ENCODE results near the gene FEZ2. TPM values are rescaled to one million over a fixed set of nuclear protein-coding genes. Genes with fewer than 3 reads are reported as not detected.

Gene FEZ2, protein sequence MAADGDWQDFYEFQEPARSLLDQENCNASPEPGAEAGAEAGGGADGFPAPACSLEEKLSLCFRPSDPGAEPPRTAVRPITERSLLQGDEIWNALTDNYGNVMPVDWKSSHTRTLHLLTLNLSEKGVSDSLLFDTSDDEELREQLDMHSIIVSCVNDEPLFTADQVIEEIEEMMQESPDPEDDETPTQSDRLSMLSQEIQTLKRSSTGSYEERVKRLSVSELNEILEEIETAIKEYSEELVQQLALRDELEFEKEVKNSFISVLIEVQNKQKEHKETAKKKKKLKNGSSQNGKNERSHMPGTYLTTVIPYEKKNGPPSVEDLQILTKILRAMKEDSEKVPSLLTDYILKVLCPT
- 16.9 and 22.7 TPM in 2 replicates for total RNA-seq (2014; rRNA removed; shearing (Covaris generic))

DNA sequence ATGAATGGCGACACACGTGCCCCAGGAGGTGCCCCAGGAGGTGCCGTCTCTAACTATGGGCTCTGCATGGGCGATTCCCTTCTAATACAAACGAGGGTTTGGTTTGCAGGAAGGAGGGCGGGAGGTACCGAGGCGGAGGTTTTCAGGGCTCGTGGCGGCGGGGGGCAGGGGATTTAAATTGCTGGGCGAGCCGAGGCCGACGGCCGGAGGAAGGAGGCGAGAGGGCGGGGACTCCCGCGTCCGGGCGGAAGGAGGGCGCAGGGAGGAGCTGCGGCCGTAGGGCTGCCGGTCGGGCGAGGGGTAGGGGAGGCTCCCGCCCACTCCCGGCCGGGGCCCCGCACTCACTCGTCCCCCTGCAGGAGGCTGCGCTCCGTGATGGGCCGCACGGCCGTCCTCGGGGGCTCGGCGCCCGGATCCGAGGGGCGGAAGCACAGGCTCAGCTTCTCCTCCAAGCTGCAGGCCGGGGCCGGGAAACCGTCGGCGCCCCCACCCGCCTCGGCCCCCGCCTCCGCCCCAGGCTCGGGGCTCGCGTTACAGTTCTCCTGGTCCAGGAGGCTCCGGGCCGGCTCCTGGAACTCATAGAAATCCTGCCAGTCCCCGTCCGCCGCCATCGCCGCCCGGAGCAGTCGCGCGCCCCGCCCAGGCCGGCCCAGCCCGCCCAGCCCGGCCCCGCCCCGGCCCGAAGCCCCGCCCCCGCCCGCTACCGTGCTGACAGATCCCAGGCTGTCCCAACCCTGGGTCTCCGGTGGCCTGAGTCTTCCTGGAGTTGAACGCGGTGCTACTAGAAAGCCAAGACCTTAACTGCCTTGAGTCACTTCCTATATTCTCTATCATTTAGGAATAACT, at the start of gene FEZ2:
FEZ2 (minus strand) TSS at position 637 of the 846 bp plus-strand sequence; CDS start at position 611, 26 bp downstream.
- no peaks in the 10 kb centered on the region for H3K36me3 ChIP-seq (replicated peaks; ENCODE audit: control insufficient read depth, insufficient read depth, low read length)
- peak; percentile 95 for DNase-seq
- peak within 1 kb of the TSS; percentile 70 for H3K4me3 ChIP-seq (ENCODE audit: insufficient read depth, low read depth, low read length)
- no peaks in the 10 kb centered on the region; the same call in 1 of the 2 replicates for H3K27me3 ChIP-seq (ENCODE audit: control insufficient read depth, insufficient read depth, low read length)

DNA sequence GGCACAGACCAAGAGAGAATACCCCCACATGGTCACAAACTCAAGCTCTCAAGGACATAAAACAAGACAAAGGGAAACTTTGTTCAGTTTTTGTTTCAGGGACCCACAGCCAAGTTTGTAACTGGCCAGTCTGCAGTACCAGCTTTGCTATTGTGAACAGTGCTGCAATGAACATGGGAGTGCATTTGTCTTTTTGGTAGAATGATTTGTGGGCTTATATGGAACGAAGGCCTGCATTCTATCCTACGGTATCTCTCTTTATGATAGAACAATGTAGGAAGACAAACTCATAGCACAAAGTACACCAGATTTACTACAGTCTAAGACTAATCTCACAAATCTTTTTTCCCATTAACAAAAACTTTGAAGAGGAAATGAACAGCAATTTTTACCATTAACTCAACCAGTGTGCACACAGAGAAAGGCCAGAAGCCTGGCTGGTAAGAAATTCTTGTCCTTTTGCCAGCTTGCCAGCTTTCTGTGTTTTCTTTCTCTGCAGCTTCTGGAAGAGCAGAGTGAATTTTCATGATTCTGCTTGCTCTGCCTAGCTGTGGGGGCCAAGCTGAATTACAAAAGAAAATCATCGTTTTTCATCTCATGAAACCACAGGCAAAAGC, 37.1 kb upstream of the FEZ2 start:
- no peaks in the 10 kb centered on the region for H3K27me3 ChIP-seq (ENCODE audit: control insufficient read depth, insufficient read depth, low read length)
- H3K4me3 ChIP-seq (ENCODE audit: insufficient read depth, low read depth, low read length): no peak overlapping the region
- no peak for DNase-seq
- H3K36me3 ChIP-seq (replicated peaks; ENCODE audit: control insufficient read depth, insufficient read depth, low read length): no peaks in the 10 kb centered on the region

DNA sequence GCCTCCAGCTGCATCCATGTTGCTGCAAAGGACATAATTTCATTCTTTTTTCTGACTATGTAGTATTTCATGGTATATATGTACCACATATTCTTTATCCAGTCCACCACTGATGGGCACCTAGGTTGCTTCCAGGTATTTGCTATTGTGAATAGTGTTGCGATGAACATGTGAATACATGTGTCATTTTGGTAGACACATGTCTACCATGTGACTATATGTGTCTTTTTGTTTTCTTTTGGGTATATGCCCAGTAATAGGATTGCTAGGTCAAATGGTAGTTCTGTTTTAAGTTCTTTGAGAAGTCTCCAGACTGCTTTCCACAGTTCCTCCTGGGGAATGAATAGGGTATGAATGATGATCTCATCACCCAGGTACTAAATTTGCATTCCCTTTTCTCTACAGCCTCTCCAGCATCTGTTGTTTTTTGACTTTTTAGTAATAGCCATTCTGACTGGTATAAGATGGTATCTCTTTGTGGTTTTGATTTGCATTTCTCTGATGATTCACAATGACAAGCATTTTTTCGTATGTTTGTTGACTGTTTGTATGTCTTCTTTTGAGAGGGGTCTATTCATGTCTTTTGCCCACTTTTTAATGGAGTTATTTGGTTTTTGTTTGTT, 35.6 kb upstream of the FEZ2 start:
- Histone ChIP-seq H3K4me3 (ENCODE audit: insufficient read depth, low read depth, low read length) (no peak overlapping the region), H3K27me3 (ENCODE audit: control insufficient read depth, insufficient read depth, low read length) (no peaks in the 10 kb centered on the region), H3K36me3 (replicated peaks; ENCODE audit: control insufficient read depth, insufficient read depth, low read length) (no peaks in the 10 kb centered on the region)
- no peak for DNase-seq

DNA sequence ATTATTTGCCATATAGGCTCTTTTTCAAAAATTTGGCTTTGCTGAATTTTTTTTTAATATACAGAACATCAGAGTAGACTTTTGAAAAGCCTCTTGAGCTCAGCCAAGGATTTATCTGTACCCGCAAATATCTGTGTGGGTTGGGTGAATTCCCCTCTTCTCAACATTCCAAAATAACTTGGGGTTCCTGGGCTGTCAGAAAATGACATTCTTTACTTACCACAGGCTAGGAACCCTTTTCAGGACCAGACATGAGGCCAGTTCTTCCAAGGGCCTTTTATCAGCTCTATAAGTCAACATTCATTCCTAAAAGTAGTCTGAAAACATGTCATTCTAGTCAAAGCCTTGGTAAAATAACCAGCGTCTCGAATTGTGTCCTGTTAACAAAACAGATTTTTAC, 28.8 kb upstream of the FEZ2 start:
- no peaks in the 10 kb centered on the region for H3K27me3 ChIP-seq (ENCODE audit: control insufficient read depth, insufficient read depth, low read length)
- no peak overlapping the region for H3K4me3 ChIP-seq (ENCODE audit: insufficient read depth, low read depth, low read length)
- DNase-seq: no peak
- no peaks in the 10 kb centered on the region for H3K36me3 ChIP-seq (replicated peaks; ENCODE audit: control insufficient read depth, insufficient read depth, low read length)

DNA sequence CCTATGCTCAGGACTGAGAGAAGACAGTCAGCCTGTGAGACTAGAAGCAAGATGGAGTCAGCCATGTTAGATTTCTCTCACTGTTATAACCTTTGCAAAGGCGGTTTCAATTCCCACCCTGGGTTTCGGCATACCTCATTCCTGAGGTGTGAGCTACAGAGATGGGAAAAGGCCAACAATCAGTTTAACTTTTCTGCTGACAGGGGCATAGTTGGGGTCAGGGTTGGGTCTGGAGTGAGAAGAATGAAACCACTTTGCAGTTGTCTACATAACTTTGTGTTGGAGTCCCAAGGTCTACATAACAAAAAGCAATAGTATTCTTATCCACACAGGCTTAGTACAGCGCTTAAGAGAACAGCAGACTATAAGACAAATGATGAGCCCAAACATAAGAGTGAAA, 28.1 kb upstream of the FEZ2 start:
- no peaks in the 10 kb centered on the region for H3K27me3 ChIP-seq (ENCODE audit: control insufficient read depth, insufficient read depth, low read length)
- H3K36me3 ChIP-seq (replicated peaks; ENCODE audit: control insufficient read depth, insufficient read depth, low read length): no peaks in the 10 kb centered on the region
- H3K4me3 ChIP-seq (ENCODE audit: insufficient read depth, low read depth, low read length): no peak overlapping the region
- no peak for DNase-seq

DNA sequence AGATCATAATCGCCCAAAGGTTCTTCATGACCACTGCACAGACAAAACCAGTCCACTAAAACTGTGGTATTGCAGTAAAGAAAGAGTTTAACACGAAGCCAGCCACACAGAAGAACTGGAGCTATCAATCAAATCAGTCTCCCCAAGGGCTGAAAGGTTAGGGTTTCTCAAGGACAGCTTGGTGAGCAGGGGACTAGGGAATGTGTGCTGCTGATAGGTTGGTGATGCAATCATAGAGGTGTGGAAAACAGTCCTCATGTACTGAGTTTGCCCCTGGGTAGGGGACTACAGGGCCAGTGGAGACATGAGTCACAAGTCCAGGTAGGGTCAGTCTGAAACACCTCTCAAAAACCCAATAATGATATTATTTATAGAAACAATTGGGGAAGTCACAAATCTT, 27.3 kb upstream of the FEZ2 start:
- Histone ChIP-seq H3K36me3 (replicated peaks; ENCODE audit: control insufficient read depth, insufficient read depth, low read length) (no peaks in the 10 kb centered on the region), H3K4me3 (ENCODE audit: insufficient read depth, low read depth, low read length) (no peak overlapping the region), H3K27me3 (ENCODE audit: control insufficient read depth, insufficient read depth, low read length) (no peaks in the 10 kb centered on the region)
- no peak for DNase-seq

DNA sequence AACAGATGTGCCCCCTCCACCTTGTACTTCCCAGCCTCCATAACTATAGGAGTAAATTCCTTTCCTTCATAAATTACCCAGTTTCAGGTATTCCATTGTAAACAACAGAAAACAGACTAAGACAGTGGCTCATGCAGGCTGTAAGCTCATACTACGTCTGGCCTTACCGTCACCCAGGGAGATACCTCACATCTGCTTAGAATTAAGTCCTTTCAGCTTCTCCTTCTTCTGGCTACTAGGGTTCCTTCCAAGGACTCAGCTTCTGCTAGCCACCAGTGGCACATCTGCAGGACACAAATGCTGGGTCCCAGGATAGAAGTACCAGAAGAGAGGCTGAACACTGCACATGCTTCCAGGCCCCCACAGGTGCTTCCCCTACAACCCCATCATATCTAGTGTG, 22.4 kb upstream of the FEZ2 start:
- DNase-seq: no peak
- Histone ChIP-seq H3K36me3 (replicated peaks; ENCODE audit: control insufficient read depth, insufficient read depth, low read length) (no peaks in the 10 kb centered on the region), H3K4me3 (ENCODE audit: insufficient read depth, low read depth, low read length) (no peak overlapping the region), H3K27me3 (ENCODE audit: control insufficient read depth, insufficient read depth, low read length) (no peaks in the 10 kb centered on the region)

DNA sequence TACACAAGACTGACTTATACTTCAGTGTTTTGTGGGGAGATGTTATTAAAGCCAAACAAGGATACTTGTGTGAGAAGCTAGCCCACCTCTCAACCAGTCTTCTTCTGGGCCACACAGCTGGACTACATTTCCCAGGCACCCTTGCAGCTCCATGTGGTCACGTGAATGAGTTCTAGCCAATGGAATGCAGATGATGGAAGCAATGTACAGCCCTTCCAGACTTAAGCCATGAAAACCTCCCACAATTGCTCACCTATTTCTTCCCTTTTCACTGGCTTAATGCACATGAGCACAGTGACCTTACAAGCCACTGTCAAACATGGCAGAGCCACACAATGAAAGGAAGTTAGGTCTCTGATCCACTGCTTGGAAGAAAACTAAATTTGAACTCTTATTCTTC, 20.4 kb upstream of the FEZ2 start:
- no peak overlapping the region for H3K4me3 ChIP-seq (ENCODE audit: insufficient read depth, low read depth, low read length)
- DNase-seq: peak; percentile 62
- H3K36me3 ChIP-seq (replicated peaks; ENCODE audit: control insufficient read depth, insufficient read depth, low read length): no peaks in the 10 kb centered on the region
- no peaks in the 10 kb centered on the region for H3K27me3 ChIP-seq (ENCODE audit: control insufficient read depth, insufficient read depth, low read length)

DNA sequence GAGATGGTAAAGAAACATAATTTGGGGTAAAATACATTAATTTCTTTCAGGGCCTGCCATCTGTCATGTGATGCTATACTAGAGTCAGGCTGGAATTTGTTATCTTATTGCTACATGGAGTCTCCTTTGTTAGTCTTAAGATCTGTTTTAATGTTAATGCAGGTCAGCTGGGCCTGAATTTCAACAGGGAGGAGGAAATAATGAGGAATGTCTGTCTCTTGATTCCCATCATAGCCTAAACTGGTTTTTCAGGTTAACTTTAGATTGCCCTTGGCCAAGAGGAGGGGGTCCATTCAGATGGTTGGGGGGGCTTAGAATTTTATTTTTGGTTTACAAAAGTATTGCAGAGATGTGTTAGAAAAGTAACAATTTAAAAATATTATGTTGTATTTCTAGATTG, 19.0 kb upstream of the FEZ2 start:
- Histone ChIP-seq H3K36me3 (replicated peaks; ENCODE audit: control insufficient read depth, insufficient read depth, low read length) (no peaks in the 10 kb centered on the region), H3K4me3 (ENCODE audit: insufficient read depth, low read depth, low read length) (no peak overlapping the region), H3K27me3 (ENCODE audit: control insufficient read depth, insufficient read depth, low read length) (no peaks in the 10 kb centered on the region)
- DNase-seq: no peak

DNA sequence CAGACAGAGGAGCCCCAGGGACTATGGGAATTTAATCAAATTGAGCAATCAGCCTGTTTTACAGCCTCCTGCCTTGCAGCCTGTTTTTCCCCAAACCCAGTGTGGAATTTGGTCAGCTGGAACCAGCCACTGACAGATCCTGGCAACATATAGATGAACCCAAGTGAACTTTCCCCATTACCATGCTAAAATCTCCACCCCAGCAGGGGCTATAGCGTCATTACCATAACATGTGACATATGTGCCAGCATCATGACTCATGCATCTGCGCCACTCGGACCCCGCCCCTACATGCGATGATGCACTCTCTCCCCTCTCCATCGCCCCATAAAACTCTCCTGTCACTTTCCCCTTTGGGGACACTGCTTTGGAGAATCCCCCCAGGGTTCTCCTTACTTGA, 17.3 kb upstream of the FEZ2 start:
- DNase-seq: no peak
- Histone ChIP-seq H3K4me3 (ENCODE audit: insufficient read depth, low read depth, low read length) (no peak overlapping the region), H3K27me3 (ENCODE audit: control insufficient read depth, insufficient read depth, low read length) (no peaks in the 10 kb centered on the region), H3K36me3 (replicated peaks; ENCODE audit: control insufficient read depth, insufficient read depth, low read length) (no peaks in the 10 kb centered on the region)

DNA sequence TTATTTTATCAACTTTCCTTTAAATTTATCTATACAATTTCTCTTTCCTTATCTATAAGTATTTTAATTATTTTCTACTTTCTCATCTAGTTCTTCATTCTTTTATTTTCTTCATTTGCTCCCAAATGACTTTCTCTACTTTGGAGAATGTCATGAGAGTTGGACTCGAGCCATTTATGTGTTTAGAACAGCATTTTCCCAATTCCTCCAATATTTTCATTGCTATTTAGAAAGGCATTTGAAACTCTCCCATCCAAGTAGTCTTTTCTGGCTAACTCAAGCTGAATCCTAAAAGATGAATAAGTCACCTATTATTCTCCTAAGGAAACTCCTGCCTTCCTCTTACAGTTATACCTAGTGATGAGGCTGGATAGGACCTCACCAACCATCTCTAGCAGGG, 15.8 kb upstream of the FEZ2 start:
- H3K36me3 ChIP-seq (replicated peaks; ENCODE audit: control insufficient read depth, insufficient read depth, low read length): no peaks in the 10 kb centered on the region
- DNase-seq: no peak
- no peaks in the 10 kb centered on the region for H3K27me3 ChIP-seq (ENCODE audit: control insufficient read depth, insufficient read depth, low read length)
- no peak overlapping the region for H3K4me3 ChIP-seq (ENCODE audit: insufficient read depth, low read depth, low read length)

DNA sequence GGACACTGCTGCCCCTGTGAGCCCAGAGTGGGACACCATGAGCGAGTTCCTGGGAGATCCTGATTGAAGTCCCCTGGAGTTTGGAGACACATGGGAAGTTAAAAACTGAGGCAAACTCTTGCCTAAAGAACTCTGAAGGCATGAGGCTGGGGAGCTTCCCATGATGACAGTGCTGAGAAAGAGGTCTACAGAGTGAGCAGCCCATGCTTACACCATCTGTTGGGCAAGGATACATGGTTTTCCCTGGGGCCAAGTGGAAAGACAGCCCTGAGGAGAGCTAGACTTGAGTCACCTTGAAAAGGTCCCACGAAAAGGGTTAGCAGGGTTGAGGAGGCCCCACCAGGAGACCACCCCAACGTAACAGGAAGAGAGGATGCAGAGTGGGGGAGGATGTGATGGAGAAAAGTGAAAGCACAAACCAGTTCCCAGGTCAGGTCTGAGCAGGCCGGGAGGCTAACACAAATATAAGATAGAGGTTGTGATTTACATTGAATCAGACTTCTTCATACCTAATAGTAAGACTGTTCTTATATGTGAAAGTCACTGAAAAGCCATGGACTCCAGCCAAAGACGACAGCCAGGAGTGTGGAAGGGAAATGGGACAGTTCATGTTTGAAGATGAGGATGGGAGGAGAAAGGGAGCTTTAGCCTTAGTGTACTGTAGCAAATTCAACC, 13.5 kb upstream of the FEZ2 start:
- no peak for DNase-seq
- Histone ChIP-seq H3K4me3 (ENCODE audit: insufficient read depth, low read depth, low read length) (no peak overlapping the region), H3K27me3 (ENCODE audit: control insufficient read depth, insufficient read depth, low read length) (no peaks in the 10 kb centered on the region), H3K36me3 (replicated peaks; ENCODE audit: control insufficient read depth, insufficient read depth, low read length) (no peaks in the 10 kb centered on the region)

DNA sequence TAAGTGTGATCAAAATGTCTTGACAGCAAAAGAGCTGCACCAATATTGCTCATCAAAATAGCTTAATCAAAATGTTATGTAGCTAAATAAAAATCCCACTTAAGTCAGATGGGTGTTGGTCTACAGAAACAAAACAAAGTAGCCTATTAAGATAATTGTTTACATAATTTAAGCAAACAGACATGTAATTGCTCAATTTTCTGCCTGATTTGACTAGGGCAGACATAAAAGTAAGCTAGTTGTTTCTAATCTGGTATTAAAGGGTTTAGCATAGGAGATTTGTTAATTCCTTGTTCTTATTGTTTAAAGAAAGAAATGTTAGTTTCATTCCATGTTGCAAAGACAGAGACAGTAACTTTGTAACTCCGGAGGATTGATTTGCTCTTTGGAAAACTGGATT, 11.5 kb upstream of the FEZ2 start:
- Histone ChIP-seq H3K27me3 (ENCODE audit: control insufficient read depth, insufficient read depth, low read length) (no peaks in the 10 kb centered on the region), H3K36me3 (replicated peaks; ENCODE audit: control insufficient read depth, insufficient read depth, low read length) (no peaks in the 10 kb centered on the region), H3K4me3 (ENCODE audit: insufficient read depth, low read depth, low read length) (no peak overlapping the region)
- no peak for DNase-seq

DNA sequence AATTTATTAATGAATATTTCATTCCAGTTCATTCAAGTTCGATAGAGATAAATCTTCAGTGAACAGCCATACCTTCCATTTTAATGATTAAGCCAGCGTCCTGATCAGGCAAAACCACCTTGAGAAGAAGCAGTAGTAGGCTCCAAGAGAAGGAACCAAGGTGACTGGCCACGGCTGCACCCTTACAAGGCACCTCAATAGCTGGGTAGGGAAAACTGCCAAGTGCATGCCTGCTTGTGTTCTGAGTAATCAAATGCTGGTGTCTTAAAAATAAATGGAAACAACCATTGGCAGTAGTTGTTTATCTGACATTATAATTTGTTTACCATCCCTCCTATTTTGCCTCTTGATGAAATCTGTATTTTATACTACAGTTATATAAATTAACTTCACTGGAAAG, 10.0 kb upstream of the FEZ2 start:
- no peaks in the 10 kb centered on the region for H3K36me3 ChIP-seq (replicated peaks; ENCODE audit: control insufficient read depth, insufficient read depth, low read length)
- DNase-seq: no peak
- H3K27me3 ChIP-seq (ENCODE audit: control insufficient read depth, insufficient read depth, low read length): no peaks in the 10 kb centered on the region
- no peak overlapping the region for H3K4me3 ChIP-seq (ENCODE audit: insufficient read depth, low read depth, low read length)
